ENCODE results near the gene PNCK. TPM values are rescaled to one million over a fixed set of nuclear protein-coding genes. Genes with fewer than 3 reads are reported as not detected.
"Not testable (repeated sequence)": the region's sequence is repeated elsewhere in the genome, so short reads cannot be mapped to it uniquely, and the experiment has no call there.

The PNCK gene
- total RNA-seq, 1 donor from 2014 or later: not detected

- intact Hi-C loops (cut with micrococcal nuclease); H3K4me3 Mint-ChIP-seq; H3K27me3 Mint-ChIP-seq (ENCODE audit: insufficient read depth); DNase-seq (ENCODE audit: low spot score); H3K27ac Mint-ChIP-seq; H3K4me1 Mint-ChIP-seq (ENCODE audit: low read depth); H3K9me3 Mint-ChIP-seq: not testable (repeated sequence)
- H3K36me3 Mint-ChIP-seq (ENCODE audit: low read depth): peaks cover 14% of the 10 kb centered on the region
Observed at GRCh38 chrX:153696538-153696937, 22.9 kb upstream of the PNCK start.

GRCh38 chrX:153696100-153696499 lies 22.5 kb upstream of the PNCK start:
- H3K36me3 Mint-ChIP-seq (ENCODE audit: low read depth): peaks cover 14% of the 10 kb centered on the region
- no peaks in the 10 kb centered on the region for H3K4me1 Mint-ChIP-seq (ENCODE audit: low read depth)
- no peak overlapping the region for H3K27ac Mint-ChIP-seq
- no peaks in the 10 kb centered on the region for H3K9me3 Mint-ChIP-seq
- intact Hi-C loops (cut with micrococcal nuclease): no loop called here
- no peaks in the 10 kb centered on the region for H3K27me3 Mint-ChIP-seq (ENCODE audit: insufficient read depth)
- H3K4me3 Mint-ChIP-seq: no peak overlapping the region
- DNase-seq (ENCODE audit: low spot score): no peak

- Mint-ChIP-seq H3K27me3 (ENCODE audit: insufficient read depth) (no peaks in the 10 kb centered on the region), H3K4me1 (ENCODE audit: low read depth) (no peaks in the 10 kb centered on the region), H3K27ac (no peak overlapping the region), H3K36me3 (ENCODE audit: low read depth) (peaks cover 10% of the 10 kb centered on the region), H3K9me3 (no peaks in the 10 kb centered on the region), H3K4me3 (no peak overlapping the region)
- no peak for DNase-seq (ENCODE audit: low spot score)
- intact Hi-C loops (cut with micrococcal nuclease): no loop called here
Observed at GRCh38 chrX:153694687-153695270, 21.2 kb upstream of the PNCK start.

- H3K9me3 Mint-ChIP-seq; DNase-seq (ENCODE audit: low spot score); H3K27me3 Mint-ChIP-seq (ENCODE audit: insufficient read depth); H3K27ac Mint-ChIP-seq; H3K4me1 Mint-ChIP-seq (ENCODE audit: low read depth); intact Hi-C loops (cut with micrococcal nuclease); H3K4me3 Mint-ChIP-seq: not testable (repeated sequence)
- H3K36me3 Mint-ChIP-seq (ENCODE audit: low read depth): peaks cover 10% of the 10 kb centered on the region
Observed at GRCh38 chrX:153694256-153694655, 20.6 kb upstream of the PNCK start.

- Mint-ChIP-seq H3K9me3 (no peaks in the 10 kb centered on the region), H3K36me3 (ENCODE audit: low read depth) (peaks cover 6% of the 10 kb centered on the region), H3K27me3 (ENCODE audit: insufficient read depth) (no peaks in the 10 kb centered on the region), H3K4me1 (ENCODE audit: low read depth) (no peaks in the 10 kb centered on the region), H3K27ac (no peak overlapping the region), H3K4me3 (no peak overlapping the region)
- intact Hi-C loops (cut with micrococcal nuclease): no loop called here
- no peak for DNase-seq (ENCODE audit: low spot score)
Observed at GRCh38 chrX:153693216-153694086, 19.8 kb upstream of the PNCK start.

GRCh38 chrX:153692611-153693156 lies 19.1 kb upstream of the PNCK start:
- Mint-ChIP-seq H3K27ac (no peak overlapping the region), H3K4me1 (ENCODE audit: low read depth) (no peaks in the 10 kb centered on the region), H3K36me3 (ENCODE audit: low read depth) (peaks cover 6% of the 10 kb centered on the region), H3K4me3 (no peak overlapping the region), H3K9me3 (no peaks in the 10 kb centered on the region), H3K27me3 (ENCODE audit: insufficient read depth) (no peaks in the 10 kb centered on the region)
- DNase-seq (ENCODE audit: low spot score): no peak
- intact Hi-C loops (cut with micrococcal nuclease): no loop called here

GRCh38 chrX:153692003-153692402 lies 18.4 kb upstream of the PNCK start:
- peaks cover 4% of the 10 kb centered on the region for H3K36me3 Mint-ChIP-seq (ENCODE audit: low read depth)
- no peak overlapping the region for H3K4me3 Mint-ChIP-seq
- H3K9me3 Mint-ChIP-seq: no peaks in the 10 kb centered on the region
- no peak for DNase-seq (ENCODE audit: low spot score)
- no peak overlapping the region for H3K27ac Mint-ChIP-seq
- intact Hi-C loops (cut with micrococcal nuclease): no loop called here
- H3K4me1 Mint-ChIP-seq (ENCODE audit: low read depth): no peaks in the 10 kb centered on the region
- H3K27me3 Mint-ChIP-seq (ENCODE audit: insufficient read depth): no peaks in the 10 kb centered on the region

- H3K36me3 Mint-ChIP-seq (ENCODE audit: low read depth); H3K4me3 Mint-ChIP-seq; H3K9me3 Mint-ChIP-seq; H3K27ac Mint-ChIP-seq; intact Hi-C loops (cut with micrococcal nuclease); DNase-seq (ENCODE audit: low spot score); H3K27me3 Mint-ChIP-seq (ENCODE audit: insufficient read depth); H3K4me1 Mint-ChIP-seq (ENCODE audit: low read depth): not testable (repeated sequence)
Observed at GRCh38 chrX:153691032-153691827, 17.6 kb upstream of the PNCK start.

GRCh38 chrX:153690466-153690865 lies 16.9 kb upstream of the PNCK start:
- DNase-seq (ENCODE audit: low spot score): no peak
- Mint-ChIP-seq H3K27me3 (ENCODE audit: insufficient read depth) (peaks cover 5% of the 10 kb centered on the region), H3K4me1 (ENCODE audit: low read depth) (no peaks in the 10 kb centered on the region), H3K9me3 (no peaks in the 10 kb centered on the region), H3K4me3 (peak overlapping the region; percentile 33), H3K36me3 (ENCODE audit: low read depth) (no peaks in the 10 kb centered on the region), H3K27ac (no peak overlapping the region)
- intact Hi-C loops (cut with micrococcal nuclease): no loop called here

GRCh38 chrX:153689654-153690465 lies 16.2 kb upstream of the PNCK start:
- H3K27ac Mint-ChIP-seq: no peak overlapping the region
- intact Hi-C loops (cut with micrococcal nuclease): no loop called here
- H3K4me1 Mint-ChIP-seq (ENCODE audit: low read depth): no peaks in the 10 kb centered on the region
- peaks cover 5% of the 10 kb centered on the region for H3K27me3 Mint-ChIP-seq (ENCODE audit: insufficient read depth)
- H3K36me3 Mint-ChIP-seq (ENCODE audit: low read depth): no peaks in the 10 kb centered on the region
- no peak for DNase-seq (ENCODE audit: low spot score)
- H3K4me3 Mint-ChIP-seq: peak overlapping the region; percentile 33
- no peaks in the 10 kb centered on the region for H3K9me3 Mint-ChIP-seq

- H3K9me3 Mint-ChIP-seq: no peaks in the 10 kb centered on the region
- H3K27ac Mint-ChIP-seq: no peak overlapping the region
- no peak for DNase-seq (ENCODE audit: low spot score)
- H3K4me3 Mint-ChIP-seq: no peak overlapping the region
- H3K36me3 Mint-ChIP-seq (ENCODE audit: low read depth): no peaks in the 10 kb centered on the region
- intact Hi-C loops (cut with micrococcal nuclease): no loop called here
- H3K4me1 Mint-ChIP-seq (ENCODE audit: low read depth): no peaks in the 10 kb centered on the region
- peaks cover 7% of the 10 kb centered on the region for H3K27me3 Mint-ChIP-seq (ENCODE audit: insufficient read depth)
Observed at GRCh38 chrX:153688911-153689590, 15.4 kb upstream of the PNCK start.

GRCh38 chrX:153688506-153688905 lies 14.9 kb upstream of the PNCK start:
- no peaks in the 10 kb centered on the region for H3K9me3 Mint-ChIP-seq
- peaks cover 7% of the 10 kb centered on the region for H3K27me3 Mint-ChIP-seq (ENCODE audit: insufficient read depth)
- no peak for DNase-seq (ENCODE audit: low spot score)
- intact Hi-C loops (cut with micrococcal nuclease): no loop called here
- no peaks in the 10 kb centered on the region for H3K36me3 Mint-ChIP-seq (ENCODE audit: low read depth)
- H3K4me3 Mint-ChIP-seq: no peak overlapping the region
- H3K27ac Mint-ChIP-seq: no peak overlapping the region
- no peaks in the 10 kb centered on the region for H3K4me1 Mint-ChIP-seq (ENCODE audit: low read depth)
